Spleen (tissue), 7 donors: ENCODE results near the gene MBD5.

Source experiments
- CTCF ChIP-seq, 11 experiments: fragments of 200-600 bp in 7 of 11; fragments of 450-650 bp in 4 of 11; sonication (generic) in 4 of 11; IDR thresholded peaks in 8 of 11; conservative IDR thresholded peaks in 3 of 11; 1 replicate in 7 of 11; 2 replicates in 4 of 11; pipeline versions ENCODE4 v1.4.0 to v1.8.0; 2016 to 2021; ENCODE audit warnings: antibody characterized with exemption in 11 of 11, inconsistent platforms in 4 of 11, mild to moderate bottlenecking in 1 of 11
- POLR2A ChIP-seq, 3 donors: fragments of 450-650 bp; IDR thresholded peaks; one replicate each; pipeline ENCODE4 v1.5.1; 2017; ENCODE audit warnings: antibody characterized with exemption in 3 of 3, mild to moderate bottlenecking in 1 of 3
- POLR2AphosphoS5 ChIP-seq, 3 donors: sonication (generic); formaldehyde crosslinking; IDR thresholded peaks; one replicate each; pipeline ENCODE4 v1.5.1; 2017; ENCODE audit warnings: antibody characterized with exemption in 3 of 3
- donor health status: DM: no; HTN: no; CAD: no; lungs with moderate emphysema.
- donor health status: DM: no; HTN: no; CAD: no.
- donor health status: DM: no; HTN: no; CAD: no.

GRCh38 chr2:148165975-148166374, 145.1 kb downstream of the MBD5 start:
- TF ChIP-seq CTCF (IDR thresholded peaks at IDR 0.05 in 8 of 11, conservative IDR thresholded peaks at IDR 0.05 in 3 of 11) (no peak), POLR2A (IDR thresholded peaks at IDR 0.05) (no peak), POLR2AphosphoS5 (IDR thresholded peaks at IDR 0.05) (no peak)
